ENCODE data around the gene DENND2A.
"Not testable (repeated sequence)": the region's sequence is repeated elsewhere in the genome, so short reads cannot be mapped to it uniquely, and the experiment has no call there.

Gene DENND2A

GRCh38 chr7:140584195-140584851, 56.3 kb downstream of the DENND2A start:
- no peak for DNase-seq

GRCh38 chr7:140581411-140581810, 59.2 kb downstream of the DENND2A start:
- DNase-seq, result no peak

- no peak for DNase-seq
Measured at GRCh38 chr7:140577651-140578050, 63.0 kb downstream of the DENND2A start.

GRCh38 chr7:140576589-140576988, 64.0 kb downstream of the DENND2A start:
- no peak for DNase-seq

- no peak for DNase-seq
Measured at GRCh38 chr7:140571538-140572122, 69.0 kb downstream of the DENND2A start.

GRCh38 chr7:140570120-140570519, 70.5 kb downstream of the DENND2A start:
- no peak for DNase-seq

- no peak for DNase-seq
Measured at GRCh38 chr7:140568021-140568813, 72.4 kb downstream of the DENND2A start.

- DNase-seq, result not testable (repeated sequence)
Measured at GRCh38 chr7:140566186-140566585, 74.4 kb downstream of the DENND2A start.

- not testable (repeated sequence) for DNase-seq
Measured at GRCh38 chr7:140565761-140566160, 74.9 kb downstream of the DENND2A start.

- DNase-seq, result no peak
Measured at GRCh38 chr7:140564643-140565042, 76.0 kb downstream of the DENND2A start.

GRCh38 chr7:140562926-140563481, 77.6 kb downstream of the DENND2A start:
- DNase-seq, result no peak

- no peak for DNase-seq
Measured at GRCh38 chr7:140559410-140559809, 81.2 kb downstream of the DENND2A start.

GRCh38 chr7:140557809-140558518, 82.6 kb downstream of the DENND2A start:
- no peak for DNase-seq

GRCh38 chr7:140557069-140557468, 83.5 kb downstream of the DENND2A start:
- DNase-seq, result no peak

- DNase-seq, result not testable (repeated sequence)
Measured at GRCh38 chr7:140553236-140553635, 87.4 kb downstream of the DENND2A start.

GRCh38 chr7:140552240-140552679, 88.4 kb downstream of the DENND2A start:
- no peak for DNase-seq

GRCh38 chr7:140551355-140552239, 89.0 kb downstream of the DENND2A start:
- DNase-seq, result no peak

- DNase-seq, result no peak
Measured at GRCh38 chr7:140546947-140547346, 93.7 kb downstream of the DENND2A start.

GRCh38 chr7:140544388-140544826, 96.2 kb downstream of the DENND2A start:
- no peak for DNase-seq

- no peak for DNase-seq
Measured at GRCh38 chr7:140542228-140542603, 98.4 kb downstream of the DENND2A start.

GRCh38 chr7:140541513-140542227, 98.9 kb downstream of the DENND2A start:
- DNase-seq, result no peak

Measured in OCI-M1 (cell line).